DMS 273 (cell line): ENCODE data around the gene GRB7.
"Not testable (repeated sequence)": the region's sequence is repeated elsewhere in the genome, so short reads cannot be mapped to it uniquely, and the experiment has no call there.

ENCODE experiments used
- DNase-seq: peaks from one replicate; lab custom pipeline; 2025; ENCODE audit not compliant: unreplicated experiment; lab: John Stamatoyannopoulos, UW

The GRB7 gene

DNA sequence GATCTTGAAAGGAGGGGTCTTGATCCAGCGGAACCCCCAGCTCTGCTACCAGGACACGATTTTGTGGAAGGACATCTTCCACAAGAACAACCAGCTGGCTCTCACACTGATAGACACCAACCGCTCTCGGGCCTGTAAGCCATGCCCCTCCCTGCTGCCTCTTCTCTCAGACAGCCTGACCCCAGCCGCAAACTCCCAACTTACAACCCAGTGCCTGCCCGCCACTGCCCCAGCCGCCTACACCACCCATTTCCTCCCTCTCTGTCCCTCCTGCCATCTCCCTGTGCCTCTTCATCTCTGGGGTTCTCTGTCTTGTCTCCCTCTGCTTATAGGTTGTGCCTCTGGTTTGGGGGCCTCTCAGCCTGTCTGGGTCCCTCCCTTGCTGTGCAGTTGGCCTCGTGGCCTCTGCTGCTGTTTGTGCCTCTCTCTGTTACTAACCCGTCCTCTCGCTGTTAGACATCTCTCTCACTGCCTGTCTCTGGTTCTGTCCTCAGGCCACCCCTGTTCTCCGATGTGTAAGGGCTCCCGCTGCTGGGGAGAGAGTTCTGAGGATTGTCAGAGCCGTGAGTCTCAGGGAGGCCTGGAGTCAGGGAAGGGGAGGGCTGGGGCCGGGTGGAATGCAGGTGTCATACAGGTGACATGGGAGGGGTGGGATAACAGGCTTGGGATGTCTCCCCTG lies 28.3 kb upstream of the GRB7 start:
- DNase-seq = no peak

DNA sequence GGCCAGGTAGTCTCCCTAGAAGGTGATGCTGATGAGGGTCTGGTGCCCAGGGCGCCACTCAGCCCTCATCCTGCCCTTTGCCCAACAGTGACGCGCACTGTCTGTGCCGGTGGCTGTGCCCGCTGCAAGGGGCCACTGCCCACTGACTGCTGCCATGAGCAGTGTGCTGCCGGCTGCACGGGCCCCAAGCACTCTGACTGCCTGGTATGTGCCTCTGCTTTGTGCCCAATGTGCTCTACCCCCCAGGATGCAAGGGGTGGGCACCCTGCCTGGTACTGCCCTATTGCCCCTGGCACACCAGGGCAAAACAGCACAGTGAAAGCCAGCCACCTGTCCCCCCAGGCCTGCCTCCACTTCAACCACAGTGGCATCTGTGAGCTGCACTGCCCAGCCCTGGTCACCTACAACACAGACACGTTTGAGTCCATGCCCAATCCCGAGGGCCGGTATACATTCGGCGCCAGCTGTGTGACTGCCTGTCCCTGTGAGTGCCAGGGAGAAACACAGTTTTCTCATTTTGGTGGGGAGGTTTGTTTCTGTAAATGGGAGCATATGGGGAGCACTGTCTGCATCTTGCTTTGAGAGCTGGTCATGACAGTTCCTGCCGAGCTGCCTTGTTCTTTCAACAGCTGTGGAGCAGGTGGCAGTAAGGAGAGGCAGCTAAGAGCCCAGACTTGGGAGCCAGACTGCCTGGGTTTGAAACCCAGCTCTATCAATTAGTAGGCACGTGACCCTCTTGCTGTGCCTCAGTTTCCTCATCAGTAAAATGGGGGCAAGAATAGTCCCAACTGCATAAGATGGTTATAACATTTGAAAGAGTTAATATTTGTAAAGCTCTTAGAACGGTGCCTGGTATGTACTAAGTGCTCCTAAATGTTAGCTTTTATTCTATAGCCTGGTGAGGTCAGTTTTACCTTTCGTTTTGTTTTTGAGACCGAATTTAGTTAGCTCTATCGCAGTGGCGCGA lies 27.5 kb upstream of the GRB7 start:
- DNase-seq = peak; percentile 71

DNA sequence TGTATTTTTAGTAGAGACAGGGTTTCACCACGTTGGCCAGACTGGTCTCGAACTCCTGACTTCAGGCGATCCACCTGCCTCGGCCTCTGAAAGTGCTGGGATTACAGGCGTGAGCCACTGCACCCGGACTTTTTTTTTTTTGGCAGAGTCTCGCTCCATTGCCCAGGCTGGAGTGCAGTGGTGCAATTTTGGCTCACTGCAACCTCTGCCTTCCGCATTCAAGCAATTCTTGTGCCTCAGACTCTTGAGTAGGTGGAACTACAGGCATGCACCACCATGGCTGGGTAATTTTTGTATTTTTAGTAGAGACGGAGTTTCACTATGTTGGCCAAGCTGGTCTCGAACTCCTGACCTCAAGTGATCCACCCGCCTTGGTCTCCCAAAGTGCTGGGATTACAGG lies 26.7 kb upstream of the GRB7 start:
- DNase-seq = not testable (repeated sequence)

DNA sequence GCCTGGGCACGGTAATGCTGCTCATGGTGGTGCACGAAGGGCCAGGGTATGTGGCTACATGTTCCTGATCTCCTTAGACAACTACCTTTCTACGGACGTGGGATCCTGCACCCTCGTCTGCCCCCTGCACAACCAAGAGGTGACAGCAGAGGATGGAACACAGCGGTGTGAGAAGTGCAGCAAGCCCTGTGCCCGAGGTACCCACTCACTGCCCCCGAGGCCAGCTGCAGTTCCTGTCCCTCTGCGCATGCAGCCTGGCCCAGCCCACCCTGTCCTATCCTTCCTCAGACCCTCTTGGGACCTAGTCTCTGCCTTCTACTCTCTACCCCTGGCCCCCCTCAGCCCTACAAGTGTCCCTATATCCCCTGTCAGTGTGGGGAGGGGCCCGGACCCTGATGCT lies 25.9 kb upstream of the GRB7 start:
- no peak for DNase-seq

DNA sequence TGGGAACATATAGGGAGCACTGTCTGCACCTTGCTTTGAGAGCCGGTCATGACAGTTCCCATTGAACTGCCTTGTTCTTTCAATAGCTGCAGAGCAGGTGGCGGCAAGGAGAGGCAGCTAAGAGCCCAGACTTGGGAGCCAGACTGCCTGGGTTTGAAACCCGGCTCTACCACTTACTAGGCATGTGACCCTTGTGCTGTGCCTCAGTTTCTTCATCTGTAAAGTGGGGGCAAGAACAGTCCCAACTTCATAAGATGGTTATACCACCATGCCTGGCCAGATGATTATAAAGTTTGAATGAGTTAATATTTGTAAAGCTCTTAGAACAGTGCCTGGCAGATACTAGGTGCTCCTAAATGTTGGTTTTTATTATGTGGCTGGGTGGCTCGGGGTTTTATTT lies 23.5 kb upstream of the GRB7 start:
- no peak for DNase-seq

DNA sequence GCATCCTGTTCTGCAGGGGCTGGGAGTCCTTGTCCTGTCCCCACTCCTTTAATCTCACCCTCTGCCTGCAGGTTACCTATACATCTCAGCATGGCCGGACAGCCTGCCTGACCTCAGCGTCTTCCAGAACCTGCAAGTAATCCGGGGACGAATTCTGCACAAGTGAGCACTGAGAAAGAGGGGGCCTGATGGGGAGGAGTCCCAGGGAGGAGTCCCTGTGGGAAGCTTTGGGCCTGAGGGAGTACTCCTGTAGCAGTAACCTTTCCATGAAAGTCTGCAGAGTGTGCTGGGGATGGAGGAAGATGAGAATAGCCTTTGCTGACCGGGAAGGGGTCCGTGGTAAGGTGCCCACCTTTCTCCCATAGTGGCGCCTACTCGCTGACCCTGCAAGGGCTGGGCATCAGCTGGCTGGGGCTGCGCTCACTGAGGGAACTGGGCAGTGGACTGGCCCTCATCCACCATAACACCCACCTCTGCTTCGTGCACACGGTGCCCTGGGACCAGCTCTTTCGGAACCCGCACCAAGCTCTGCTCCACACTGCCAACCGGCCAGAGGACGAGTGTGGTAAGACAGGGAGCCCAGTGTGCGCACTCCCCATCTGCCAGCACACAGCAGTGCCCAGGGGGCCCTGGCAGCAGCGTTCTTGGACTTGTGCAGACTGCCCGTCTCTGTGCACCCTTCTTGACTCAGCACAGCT lies 22.2 kb upstream of the GRB7 start:
- DNase-seq = no peak

DNA sequence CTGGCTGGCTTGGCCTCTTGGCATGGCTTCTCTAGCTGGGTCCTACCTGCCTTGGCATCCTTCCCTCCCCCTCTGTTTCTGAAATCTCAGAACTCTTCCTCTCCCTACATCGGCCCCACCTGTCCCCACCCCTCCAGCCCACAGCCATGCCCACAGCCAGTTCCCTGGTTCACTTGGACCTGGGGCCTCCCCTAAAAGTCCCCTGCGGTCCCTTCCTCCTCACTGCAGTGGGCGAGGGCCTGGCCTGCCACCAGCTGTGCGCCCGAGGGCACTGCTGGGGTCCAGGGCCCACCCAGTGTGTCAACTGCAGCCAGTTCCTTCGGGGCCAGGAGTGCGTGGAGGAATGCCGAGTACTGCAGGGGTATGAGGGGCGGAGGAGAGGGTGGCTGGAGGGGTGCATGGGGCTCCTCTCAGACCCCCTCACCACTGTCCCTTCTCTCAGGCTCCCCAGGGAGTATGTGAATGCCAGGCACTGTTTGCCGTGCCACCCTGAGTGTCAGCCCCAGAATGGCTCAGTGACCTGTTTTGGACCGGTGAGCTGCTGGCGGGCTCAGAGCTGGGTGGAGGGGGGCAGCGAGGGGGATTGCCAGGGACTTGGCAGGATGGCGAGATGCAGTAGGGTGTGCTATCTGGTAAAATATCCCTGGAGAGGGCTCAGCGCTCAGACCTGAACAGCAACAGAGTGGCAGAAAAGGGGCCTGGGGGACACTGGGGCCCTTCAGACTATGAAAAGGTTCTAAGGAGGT lies 21.5 kb upstream of the GRB7 start:
- no peak for DNase-seq

DNA sequence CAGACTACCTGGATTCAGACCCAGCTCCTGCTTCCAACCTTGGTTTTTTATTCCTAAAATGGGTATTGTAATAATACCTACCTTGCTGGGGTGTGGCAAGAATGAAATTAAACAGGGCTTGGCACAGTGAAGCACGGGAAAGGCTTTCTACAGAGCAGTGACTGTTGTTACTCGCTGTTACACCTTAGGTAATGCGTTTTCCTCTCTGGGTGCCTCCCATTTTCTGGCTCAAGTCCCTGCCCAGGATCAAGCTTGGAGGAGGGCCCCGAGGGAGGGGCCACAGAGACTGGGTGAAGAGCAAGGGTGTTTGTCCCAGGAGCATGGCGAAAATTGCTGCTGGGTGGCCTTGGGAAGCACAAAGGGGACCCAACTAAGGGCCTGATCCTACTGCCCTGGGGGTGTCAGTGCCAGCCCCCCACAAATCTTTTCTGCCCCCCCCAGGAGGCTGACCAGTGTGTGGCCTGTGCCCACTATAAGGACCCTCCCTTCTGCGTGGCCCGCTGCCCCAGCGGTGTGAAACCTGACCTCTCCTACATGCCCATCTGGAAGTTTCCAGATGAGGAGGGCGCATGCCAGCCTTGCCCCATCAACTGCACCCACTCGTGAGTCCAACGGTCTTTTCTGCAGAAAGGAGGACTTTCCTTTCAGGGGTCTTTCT lies 20.7 kb upstream of the GRB7 start:
- DNase-seq = peak; percentile 31

DNA sequence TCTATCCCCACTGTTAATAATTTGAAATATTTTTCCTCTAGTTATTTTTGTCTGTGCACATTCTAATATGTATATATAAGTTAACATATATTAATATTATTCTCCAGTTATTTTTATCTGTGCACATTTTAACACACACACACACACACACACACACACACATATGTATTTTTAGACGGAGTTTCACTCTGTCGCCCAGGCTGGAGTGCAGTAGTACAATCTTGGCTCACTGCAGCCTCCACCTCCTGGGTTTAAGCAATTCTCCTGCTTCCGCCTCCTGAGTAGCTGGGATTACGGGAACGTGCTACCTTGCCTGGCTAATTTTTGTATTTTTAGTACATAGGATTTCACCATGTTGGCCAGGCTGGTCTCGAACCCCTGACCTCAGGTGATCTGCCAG lies 20.1 kb upstream of the GRB7 start:
- DNase-seq = no peak

DNA sequence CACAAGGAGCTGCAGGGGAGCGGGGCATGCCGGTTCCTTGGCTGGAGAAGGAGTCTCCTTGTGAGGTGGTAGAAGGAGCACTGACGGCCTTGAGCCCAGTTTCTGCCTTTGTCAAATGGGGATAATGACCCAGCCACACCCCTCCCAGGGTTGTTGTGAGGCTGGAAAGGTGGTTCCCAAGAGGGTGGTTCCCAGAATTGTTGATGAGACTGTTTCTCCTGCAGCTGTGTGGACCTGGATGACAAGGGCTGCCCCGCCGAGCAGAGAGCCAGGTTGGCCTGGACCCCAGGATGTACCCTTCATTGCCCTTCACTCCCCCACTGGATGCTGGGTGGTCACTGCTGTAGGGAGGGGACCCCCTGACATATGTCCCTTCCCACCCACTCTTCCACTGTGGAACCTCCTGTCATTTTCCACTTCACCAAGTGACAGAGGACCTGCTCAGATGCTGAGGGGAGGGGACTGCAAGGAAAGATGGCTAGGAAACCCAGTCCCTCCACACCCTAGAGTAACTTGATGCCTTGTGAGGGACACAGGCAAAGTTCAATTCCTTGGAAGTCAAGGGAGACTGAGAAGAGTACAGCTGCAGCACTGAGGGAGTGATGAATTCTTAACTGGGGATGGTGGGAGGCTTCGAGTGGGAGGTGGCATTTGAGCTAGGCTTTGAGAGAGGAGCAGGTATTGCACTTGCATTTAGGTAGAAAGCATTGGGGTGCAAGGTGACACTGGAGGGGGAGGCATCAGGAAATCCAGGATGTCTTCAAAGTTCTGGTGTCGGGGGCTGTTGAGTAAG lies 18.0 kb upstream of the GRB7 start:
- no peak for DNase-seq

DNA sequence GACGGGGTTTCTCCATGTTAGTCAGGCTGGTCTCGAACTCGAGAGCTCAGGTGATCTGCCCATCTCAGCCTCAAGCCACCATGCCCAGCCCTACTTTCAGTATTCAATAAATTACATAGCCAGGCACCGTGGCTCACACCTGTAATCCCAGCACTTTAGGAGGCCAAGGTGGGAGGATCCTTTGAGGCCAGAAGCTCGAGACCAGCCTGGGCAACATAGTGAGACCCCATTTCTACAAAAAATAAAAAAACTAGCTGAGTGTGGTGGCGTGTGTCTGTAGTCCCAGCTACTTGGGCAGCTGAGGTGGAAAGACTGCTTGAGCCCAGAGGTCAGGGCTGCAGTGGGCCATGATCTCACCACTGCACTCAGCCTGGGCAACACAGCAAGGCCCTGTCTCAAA lies 15.6 kb upstream of the GRB7 start:
- no peak for DNase-seq

DNA sequence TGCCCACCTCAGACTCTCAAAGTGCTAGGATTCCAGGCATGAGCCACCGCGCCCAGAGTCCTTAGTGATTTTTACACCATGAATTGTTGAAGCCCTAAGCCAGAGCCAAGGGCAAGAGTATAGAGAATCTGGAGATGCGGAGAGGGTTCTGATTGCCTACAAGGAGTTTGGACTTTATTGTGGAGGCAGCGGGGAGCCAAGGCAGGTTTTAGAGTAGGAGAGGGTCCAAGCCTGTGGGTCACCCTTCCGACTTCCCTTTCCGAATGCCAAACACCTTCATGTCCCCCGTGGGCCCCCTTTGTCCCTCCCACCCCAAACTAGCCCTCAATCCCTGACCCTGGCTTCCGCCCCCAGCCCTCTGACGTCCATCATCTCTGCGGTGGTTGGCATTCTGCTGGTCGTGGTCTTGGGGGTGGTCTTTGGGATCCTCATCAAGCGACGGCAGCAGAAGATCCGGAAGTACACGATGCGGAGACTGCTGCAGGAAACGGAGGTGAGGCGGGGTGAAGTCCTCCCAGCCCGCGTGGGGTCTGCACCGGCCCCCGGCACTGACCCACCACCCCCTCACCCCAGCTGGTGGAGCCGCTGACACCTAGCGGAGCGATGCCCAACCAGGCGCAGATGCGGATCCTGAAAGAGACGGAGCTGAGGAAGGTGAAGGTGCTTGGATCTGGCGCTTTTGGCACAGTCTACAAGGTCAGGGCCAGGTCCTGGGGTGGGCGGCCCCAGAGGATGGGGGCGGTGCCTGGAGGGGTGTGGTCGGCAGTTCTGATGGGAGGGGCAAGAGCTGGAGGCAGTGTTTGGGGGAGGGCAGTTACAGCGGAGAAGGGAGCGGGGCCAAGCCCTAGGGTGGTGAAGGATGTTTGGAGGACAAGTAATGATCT lies 14.5 kb upstream of the GRB7 start:
- DNase-seq = peak; percentile 43

DNA sequence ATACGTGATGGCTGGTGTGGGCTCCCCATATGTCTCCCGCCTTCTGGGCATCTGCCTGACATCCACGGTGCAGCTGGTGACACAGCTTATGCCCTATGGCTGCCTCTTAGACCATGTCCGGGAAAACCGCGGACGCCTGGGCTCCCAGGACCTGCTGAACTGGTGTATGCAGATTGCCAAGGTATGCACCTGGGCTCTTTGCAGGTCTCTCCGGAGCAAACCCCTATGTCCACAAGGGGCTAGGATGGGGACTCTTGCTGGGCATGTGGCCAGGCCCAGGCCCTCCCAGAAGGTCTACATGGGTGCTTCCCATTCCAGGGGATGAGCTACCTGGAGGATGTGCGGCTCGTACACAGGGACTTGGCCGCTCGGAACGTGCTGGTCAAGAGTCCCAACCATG lies 13.0 kb upstream of the GRB7 start:
- no peak for DNase-seq

DNA sequence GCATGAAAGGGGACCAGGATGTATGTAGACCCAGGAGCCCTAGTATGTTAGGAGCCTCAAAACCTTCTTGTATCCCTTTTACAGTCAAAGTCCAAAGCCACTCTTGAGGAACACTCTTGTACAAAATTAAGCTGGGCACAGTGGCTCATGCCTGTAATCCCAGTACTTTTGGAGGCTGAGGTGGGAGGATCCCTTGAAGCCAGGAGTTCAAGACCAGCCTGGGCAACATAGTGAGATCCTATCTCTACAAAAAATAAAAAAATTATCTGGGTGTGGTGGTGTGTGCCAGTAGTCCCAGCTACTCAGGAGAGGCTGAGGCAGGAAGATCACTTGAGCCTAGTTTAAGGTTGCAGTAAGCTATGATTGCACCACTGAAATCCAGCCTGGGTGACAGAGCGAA lies 11.8 kb upstream of the GRB7 start:
- DNase-seq = not testable (repeated sequence)

DNA sequence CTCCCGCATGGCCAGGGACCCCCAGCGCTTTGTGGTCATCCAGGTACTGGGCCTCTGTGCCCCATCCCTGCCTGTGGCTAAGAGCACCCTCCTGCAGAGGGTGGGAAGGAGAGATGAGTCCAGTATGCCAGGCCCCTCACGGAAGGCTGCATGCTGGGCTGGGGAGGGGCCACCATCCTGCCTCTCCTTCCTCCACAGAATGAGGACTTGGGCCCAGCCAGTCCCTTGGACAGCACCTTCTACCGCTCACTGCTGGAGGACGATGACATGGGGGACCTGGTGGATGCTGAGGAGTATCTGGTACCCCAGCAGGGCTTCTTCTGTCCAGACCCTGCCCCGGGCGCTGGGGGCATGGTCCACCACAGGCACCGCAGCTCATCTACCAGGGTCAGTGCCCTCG lies 11.1 kb upstream of the GRB7 start:
- DNase-seq = no peak

DNA sequence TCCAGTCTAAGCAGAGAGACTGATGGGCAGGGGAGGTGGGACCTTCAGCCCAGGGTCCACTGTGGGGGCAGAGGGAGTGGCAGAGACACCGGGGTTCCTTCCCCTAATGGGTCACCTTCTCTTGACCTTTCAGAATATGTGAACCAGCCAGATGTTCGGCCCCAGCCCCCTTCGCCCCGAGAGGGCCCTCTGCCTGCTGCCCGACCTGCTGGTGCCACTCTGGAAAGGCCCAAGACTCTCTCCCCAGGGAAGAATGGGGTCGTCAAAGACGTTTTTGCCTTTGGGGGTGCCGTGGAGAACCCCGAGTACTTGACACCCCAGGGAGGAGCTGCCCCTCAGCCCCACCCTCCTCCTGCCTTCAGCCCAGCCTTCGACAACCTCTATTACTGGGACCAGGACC lies 10.2 kb upstream of the GRB7 start:
- DNase-seq = no peak

DNA sequence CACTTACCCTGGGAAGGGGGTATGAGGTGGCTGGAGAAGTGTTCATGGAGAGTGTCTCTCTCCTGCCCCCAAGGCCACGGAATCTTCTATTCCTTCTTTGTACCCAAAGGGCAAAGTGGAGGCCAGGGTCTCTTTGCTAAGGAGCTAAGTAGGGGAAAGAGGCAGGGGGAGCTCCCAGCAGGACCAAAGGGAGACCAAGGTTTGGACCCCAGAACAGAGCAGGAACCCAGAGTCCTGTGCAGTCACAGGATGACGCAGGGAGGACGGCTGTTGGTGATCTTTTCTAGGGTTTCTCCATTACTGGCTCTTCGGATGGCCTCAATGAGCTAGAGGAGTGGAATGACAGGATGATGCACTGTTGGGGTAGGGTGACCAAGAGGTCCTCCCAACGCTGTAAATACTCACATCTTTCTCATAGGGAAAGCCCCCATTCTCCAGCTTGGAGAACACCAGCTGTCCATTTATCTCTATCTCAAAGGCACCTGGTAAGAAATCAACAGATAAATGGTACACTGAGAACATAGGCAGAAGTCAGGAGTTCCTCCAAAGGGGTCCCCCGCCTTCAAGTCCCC lies 8.4 kb upstream of the GRB7 start:
- DNase-seq = no peak

DNA sequence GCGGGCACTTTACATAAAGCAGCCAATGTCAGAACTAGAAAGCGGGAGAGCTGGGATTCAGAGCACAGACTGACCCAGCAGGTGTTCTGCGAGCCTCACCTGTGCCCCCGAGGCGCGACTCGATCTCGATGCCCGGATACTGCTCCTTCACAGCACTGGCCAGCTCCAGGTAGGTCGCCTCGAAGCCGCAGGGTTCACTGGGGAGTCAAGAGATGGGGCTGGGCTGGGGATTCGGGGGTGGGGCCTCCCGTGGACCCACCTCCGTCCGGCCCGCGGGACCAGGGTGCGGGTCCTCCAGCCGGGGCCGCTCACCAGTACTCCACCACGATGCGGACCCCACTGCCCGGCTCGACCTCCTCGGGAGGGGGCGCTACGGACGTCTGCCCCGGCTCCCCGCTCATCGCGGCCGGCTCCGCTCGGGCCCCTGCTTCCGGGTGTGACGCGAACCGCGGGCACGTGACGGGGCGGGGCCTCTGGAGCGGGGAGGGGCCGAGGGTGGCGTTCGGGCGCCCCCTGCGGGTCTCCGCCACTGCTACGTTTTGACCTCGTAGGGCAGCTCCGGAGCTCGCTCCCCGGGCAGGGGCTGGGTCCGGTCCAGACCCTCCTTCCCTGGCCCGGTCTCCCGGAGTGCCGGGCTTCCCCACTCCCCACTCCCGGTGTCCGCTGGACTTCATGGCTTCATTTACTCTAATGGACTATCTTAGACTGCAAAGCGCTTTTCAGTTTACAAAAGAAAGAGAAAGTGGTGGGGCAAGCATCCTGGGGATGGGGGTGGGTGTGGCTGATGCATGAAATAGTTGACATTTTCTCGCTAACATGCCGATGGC lies 7.4 kb upstream of the GRB7 start, which contains the start of gene MIEN1:
Gene MIEN1 (minus strand): TSS at position 438 of the 827 bp plus-strand sequence. CDS start 37 bp downstream, at position 401.
- peak; percentile 94 for DNase-seq
